HCT116 (cell line): Measurements from ENCODE around the gene SAMD9.

Experiments used
- CBX3 ChIP-seq: IDR thresholded peaks from 2 replicates; pipeline ENCODE4 v1.6.1; 2012; ENCODE audit warnings: low read depth
- CTCF ChIP-seq, 3 experiments: fragments of 200-600 bp in 1 of 3; sonication (generic) in 1 of 3; IDR thresholded peaks in 2 of 3; conservative IDR thresholded peaks in 1 of 3; 2 replicates each; pipeline ENCODE4 v1.5.1; 2012 to 2017; ENCODE audit warnings: low read depth in 2 of 3, low read length in 2 of 3, antibody characterized with exemption in 1 of 3, borderline replicate concordance in 1 of 3, control low read depth in 1 of 3, mild to moderate bottlenecking in 1 of 3, mixed read lengths in 1 of 3, mixed run types in 1 of 3, moderate library complexity in 1 of 3; ENCODE audit not compliant: insufficient read depth in 1 of 3
- EZH2 ChIP-seq: fragments of 200-600 bp; sonication (generic); IDR thresholded peaks from 2 replicates; pipeline ENCODE4 v1.6.1; 2017; ENCODE audit warnings: antibody characterized with exemption, mixed run types
- EZH2phosphoT487 ChIP-seq: fragments of 200-600 bp; IDR thresholded peaks from 2 replicates; pipeline ENCODE4 v1.6.1; 2018; ENCODE audit warnings: antibody characterized with exemption, borderline replicate concordance
- SRF ChIP-seq: IDR thresholded peaks from 2 replicates; pipeline ENCODE4 v1.6.1; 2012; ENCODE audit warnings: low read depth

DNA sequence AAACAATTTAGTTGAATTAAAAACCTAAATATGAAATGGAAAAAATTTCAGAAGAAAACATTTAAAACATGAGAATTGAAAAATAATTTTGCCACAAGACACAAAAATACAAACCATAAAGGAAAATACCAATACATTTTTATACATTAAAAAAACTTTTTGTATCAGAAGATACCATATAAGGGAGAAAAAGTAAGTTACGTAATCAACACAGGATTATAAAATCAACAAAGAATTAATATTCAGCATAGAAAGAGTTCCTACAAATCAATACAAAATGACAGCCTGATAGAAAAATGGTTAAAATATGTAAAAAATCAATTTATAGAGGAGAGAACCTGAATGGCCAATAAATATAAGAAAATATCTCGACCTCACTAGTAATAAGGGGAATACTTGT, 47.0 kb upstream of the SAMD9 start:
- TF ChIP-seq CTCF (IDR thresholded peaks at IDR 0.05 in 2 of 3, conservative IDR thresholded peaks at IDR 0.05 in 1 of 3; ENCODE audit: borderline replicate concordance in 1 of 3, insufficient read depth in 1 of 3, low read depth in 2 of 3, low read length in 2 of 3) (no peak), SRF (no peak), CBX3 (no peak), EZH2 (no peak), EZH2phosphoT487 (no peak)
